Stomach (tissue), 9 donors: ENCODE measurements around the gene TNIP3. TPM values are rescaled to one million over a fixed set of nuclear protein-coding genes. Genes with fewer than 3 reads are reported as not detected.

Source experiments
- DNase-seq, 2 donors: peaks; one replicate each; pipeline versions ENCODE4 v3.0.0 to v3.0.0-alpha.2; 2013 to 2019
- H3K27ac ChIP-seq, 5 donors: fragments of 200-600 bp in 4 of 5; sonication (generic) in 4 of 5; one replicate each; pipeline ENCODE4 v1.5.1; 2013 to 2019; ENCODE audit warnings: mild to moderate bottlenecking in 1 of 5, moderate library complexity in 1 of 5
- H3K27me3 ChIP-seq, 3 donors: fragments of 200-600 bp; sonication (generic); one replicate each; pipeline ENCODE4 v1.5.1; 2017 to 2019; ENCODE audit warnings: mixed run types in 1 of 3
- H3K36me3 ChIP-seq, 4 donors: fragments of 200-600 bp; sonication (generic); 1 replicate in 3 of 4; 2 replicates in 1 of 4; pipeline ENCODE4 v1.5.1; 2016 to 2019
- H3K4me1 ChIP-seq, 4 donors: fragments of 200-600 bp; sonication (generic); one replicate each; pipeline ENCODE4 v1.5.1; 2016 to 2019
- H3K4me3 ChIP-seq, 4 donors: fragments of 200-600 bp; sonication (generic) in 3 of 4; one replicate each; pipeline ENCODE4 v1.5.1; 2016 to 2019; ENCODE audit warnings: mild to moderate bottlenecking in 1 of 4
- H3K9me3 ChIP-seq, 4 donors: fragments of 200-600 bp; sonication (generic); one replicate each; pipeline ENCODE4 v1.5.1; 2016 to 2019
- CTCF ChIP-seq, 7 experiments: fragments of 450-650 bp in 4 of 7; fragments of 200-600 bp in 3 of 7; sonication (generic) in 3 of 7; IDR thresholded peaks; one replicate each; pipeline ENCODE4 v1.5.1; 2016 to 2019; ENCODE audit warnings: antibody characterized with exemption in 7 of 7, control low read depth in 2 of 7, mild to moderate bottlenecking in 1 of 7
- EP300 ChIP-seq: sonication (generic); formaldehyde crosslinking; IDR thresholded peaks from one replicate; pipeline ENCODE4 v1.6.1; 2017; ENCODE audit warnings: antibody characterized with exemption
- POLR2A ChIP-seq, 4 donors: fragments of 450-650 bp; IDR thresholded peaks; one replicate each; pipeline ENCODE4 v1.6.1; 2016; ENCODE audit warnings: antibody characterized with exemption in 4 of 4, control low read depth in 2 of 4, mild to moderate bottlenecking in 1 of 4, moderate library complexity in 1 of 4
- POLR2AphosphoS5 ChIP-seq, 3 donors: sonication (generic); formaldehyde crosslinking; IDR thresholded peaks; one replicate each; pipeline ENCODE4 v1.6.1; 2016; ENCODE audit warnings: antibody characterized with exemption in 3 of 3
- WGBS, 5 donors: extraction: QIAGEN DNeasy Blood & Tissue Kit in 3 of 5; methylation state at CpG; one replicate each; pipeline versions ENCODE4 v1.1.5 to v1.1.7; 2013 to 2018; 5-methylcytosine and 5-hydroxymethylcytosine counted together
- intact Hi-C: fragments of 100-400 bp; cut with DNase I; formaldehyde crosslinking; loops from one replicate; pipeline ENCODE4 v1.15.1; 2023; ENCODE audit warnings: low total_unique reads
- polyA plus RNA-seq, 3 donors: library from polyadenylated mRNA; stranded (reverse); fragments of 200-250 nt; gene quantifications; one replicate each; pipeline ENCODE4 v1.2.3, GENCODE V29; 2013
- total RNA-seq, 5 donors: library from RNA; depleted of rRNA; stranded (reverse); fragments of >200 nt; gene quantifications; one replicate each; pipeline versions ENCODE4 v1.1.0 to v1.2.3, GENCODE V29; 2014 to 2016
- donor health status: healthy with polysubstance abuse.
- donor health status: Bipolar disorder and iron deficiency.
- donor health status: healthy.

The TNIP3 gene
- total and polyA plus RNA-seq, 8 donors, result 0.12 to 5.1 (median 0.74) TPM; not detected in 2

GRCh38 chr4:121148000-121148399 is 16.1 kb downstream of the TNIP3 start:
- intact Hi-C loops, result no loop called here
- 48 to 73% (median 61%) methylated on average over 4 of the region's 4 CpGs for WGBS, 5 donors

GRCh38 chr4:121146530-121146929 is 17.6 kb downstream of the TNIP3 start:
- WGBS, 5 donors, result 53 to 68% (median 62%) methylated on average over 1 of the region's 1 CpG
- Histone ChIP-seq H3K4me1 (no peaks in the 10 kb centered on the region), H3K27ac (no peak overlapping the region), H3K9me3 (no peaks in the 10 kb centered on the region), H3K36me3 (no peaks in the 10 kb centered on the region), H3K27me3 (no peaks in the 10 kb centered on the region), H3K4me3 (no peak overlapping the region)
- intact Hi-C loops, result no loop called here
- TF ChIP-seq EP300, result no peak
- no peak for TF ChIP-seq POLR2AphosphoS5 (IDR thresholded peaks at IDR 0.05)
- no peak for TF ChIP-seq CTCF (IDR thresholded peaks at IDR 0.05)
- TF ChIP-seq POLR2A (IDR thresholded peaks at IDR 0.05), result no peak
- DNase-seq, result no peak

More at GRCh38 chr4:121148000-121148399, 16.1 kb downstream of the TNIP3 start:
- Histone ChIP-seq H3K4me3 (no peak overlapping the region), H3K9me3 (no peaks in the 10 kb centered on the region), H3K27me3 (no peaks in the 10 kb centered on the region), H3K36me3 (no peaks in the 10 kb centered on the region), H3K27ac (no peak overlapping the region), H3K4me1 (no peaks in the 10 kb centered on the region)
- no peak for DNase-seq
- TF ChIP-seq EP300 (no peak), CTCF (IDR thresholded peaks at IDR 0.05) (no peak), POLR2AphosphoS5 (IDR thresholded peaks at IDR 0.05) (no peak), POLR2A (IDR thresholded peaks at IDR 0.05) (no peak)

- Histone ChIP-seq H3K9me3 (no peaks in the 10 kb centered on the region), H3K4me3 (no peak overlapping the region), H3K4me1 (no peaks in the 10 kb centered on the region), H3K27me3 (no peaks in the 10 kb centered on the region), H3K27ac (no peak overlapping the region), H3K36me3 (no peaks in the 10 kb centered on the region)
- no peak for TF ChIP-seq POLR2AphosphoS5 (IDR thresholded peaks at IDR 0.05)
- TF ChIP-seq EP300, result no peak
- TF ChIP-seq POLR2A (IDR thresholded peaks at IDR 0.05), result no peak
- no peak for TF ChIP-seq CTCF (IDR thresholded peaks at IDR 0.05)
- intact Hi-C loops, result no loop called here
- WGBS, 5 donors, result 83 to 93% (median 89%) methylated on average over 1 of the region's 1 CpG
- DNase-seq, result no peak
Observed at GRCh38 chr4:121145430-121145829, 18.7 kb downstream of the TNIP3 start.

GRCh38 chr4:121144021-121144420 is 20.1 kb downstream of the TNIP3 start:
- Histone ChIP-seq H3K4me3 (no peak overlapping the region), H3K27me3 (no peaks in the 10 kb centered on the region), H3K9me3 (no peaks in the 10 kb centered on the region), H3K4me1 (no peaks in the 10 kb centered on the region), H3K27ac (no peak overlapping the region), H3K36me3 (no peaks in the 10 kb centered on the region)
- intact Hi-C loops, result no loop called here
- TF ChIP-seq CTCF (IDR thresholded peaks at IDR 0.05) (no peak), POLR2A (IDR thresholded peaks at IDR 0.05) (no peak)
- DNase-seq, result no peak
- 48 to 88% (median 82%) methylated on average over 2 of the region's 2 CpGs for WGBS, 5 donors
